Measurements from ENCODE around the gene LMX1A. TPM values are rescaled to one million over a fixed set of nuclear protein-coding genes. Genes with fewer than 3 reads are reported as not detected.
A peak's percentile ranks its signal among the peaks of the same experiment; 100 is the strongest.

Gene LMX1A
- total and polyA plus RNA-seq, 2 of the 13 experiments (the other 11 are each of a cell fraction or from before 2014, with no cell fraction given), result 0.07 TPM; not detected in 1

DNA sequence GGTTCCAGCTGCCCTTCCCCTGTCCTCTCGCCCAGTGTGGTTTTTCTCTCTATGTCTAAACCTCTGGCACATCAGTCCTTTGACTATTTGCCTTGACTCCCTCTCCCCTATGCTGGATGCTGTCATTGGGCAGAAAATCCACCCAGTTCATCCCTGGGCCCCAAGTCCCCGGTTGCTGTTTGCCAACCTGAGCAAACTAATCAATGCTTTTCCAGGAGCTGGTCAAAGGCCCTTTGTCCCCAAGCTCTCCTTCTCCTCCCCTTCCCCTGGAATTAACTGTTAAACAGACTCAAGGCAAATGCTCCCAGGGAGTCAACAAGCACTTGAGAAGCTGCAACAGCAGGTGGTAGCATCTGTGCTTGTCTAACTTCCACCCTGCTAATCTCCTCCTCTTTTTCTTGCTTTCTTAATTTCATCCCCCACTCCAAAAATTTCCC, 102.7 kb downstream of the LMX1A start (continued):
- TF ChIP-seq ARNTL (CRISPR knock-in tag; IDR thresholded peaks at IDR 0.05) (peak; percentile 64; the same call in 1 of the 2 replicates), SOX13 (IDR thresholded peaks at IDR 0.05) (no peak), SOX13 (CRISPR knock-in tag; conservative IDR thresholded peaks at IDR 0.05 in 1 of 2, IDR thresholded peaks at IDR 0.05 in 1 of 2) (peak in 1 of 2 experiments; percentile 70; a peak in 2 of 4 replicates), ZNF496 (CRISPR knock-in tag; IDR thresholded peaks at IDR 0.05; ENCODE audit: insufficient replicate concordance) (no peak), RFXANK (CRISPR knock-in tag; IDR thresholded peaks at IDR 0.05) (no peak), ZFP36 (IDR thresholded peaks at IDR 0.05; ENCODE audit: borderline replicate concordance, low read depth, low read length, partially characterized antibody) (no peak), FOXA1 (IDR thresholded peaks at IDR 0.05) (no peak), FOXA1 (CRISPR knock-in tag; IDR thresholded peaks at IDR 0.05) (peak; percentile 29; the same call in 1 of the 2 replicates), SYNCRIP (IDR thresholded peaks at IDR 0.05; ENCODE audit: insufficient read depth, low read depth, low read length) (no peak), MIER2 (CRISPR knock-in tag; IDR thresholded peaks at IDR 0.05) (no peak; the same call in 1 of the 2 replicates), ZNF660 (CRISPR knock-in tag; IDR thresholded peaks at IDR 0.05; ENCODE audit: borderline replicate concordance, low read depth) (no peak), ERF (CRISPR knock-in tag; IDR thresholded peaks at IDR 0.05) (no peak), ZNF296 (CRISPR knock-in tag; conservative IDR thresholded peaks at IDR 0.05) (no peak), HMGA1 (CRISPR knock-in tag; conservative IDR thresholded peaks at IDR 0.05) (no peak), TFE3 (CRISPR knock-in tag; IDR thresholded peaks at IDR 0.05) (no peak), SALL1 (CRISPR knock-in tag; IDR thresholded peaks at IDR 0.05) (peak; percentile 80), HDAC1 (CRISPR knock-in tag; IDR thresholded peaks at IDR 0.05) (peak; percentile 79), ZNF563 (CRISPR knock-in tag; IDR thresholded peaks at IDR 0.05) (no peak), JARID2 (CRISPR knock-in tag; IDR thresholded peaks at IDR 0.05; ENCODE audit: insufficient replicate concordance) (no peak), HHEX (CRISPR knock-in tag; IDR thresholded peaks at IDR 0.05) (0 out of 2 replicates have a peak, but pooled peaks have one; percentile 51), ZNF7 (CRISPR knock-in tag; IDR thresholded peaks at IDR 0.05) (no peak), ZFYVE20 (CRISPR knock-in tag; IDR thresholded peaks at IDR 0.05; ENCODE audit: borderline replicate concordance, low read depth) (no peak), FOXP1 (IDR thresholded peaks at IDR 0.05) (no peak), FOXP1 (CRISPR knock-in tag; IDR thresholded peaks at IDR 0.05) (peak; percentile 42; the same call in 1 of the 2 replicates), ZNF30 (CRISPR knock-in tag; IDR thresholded peaks at IDR 0.05) (no peak), HOXA9 (CRISPR knock-in tag; IDR thresholded peaks at IDR 0.05; ENCODE audit: borderline replicate concordance) (no peak), DPF2 (CRISPR knock-in tag; IDR thresholded peaks at IDR 0.05; ENCODE audit: borderline replicate concordance, low read depth) (peak; percentile 84)
- TF ChIP-seq, protein P1, sequence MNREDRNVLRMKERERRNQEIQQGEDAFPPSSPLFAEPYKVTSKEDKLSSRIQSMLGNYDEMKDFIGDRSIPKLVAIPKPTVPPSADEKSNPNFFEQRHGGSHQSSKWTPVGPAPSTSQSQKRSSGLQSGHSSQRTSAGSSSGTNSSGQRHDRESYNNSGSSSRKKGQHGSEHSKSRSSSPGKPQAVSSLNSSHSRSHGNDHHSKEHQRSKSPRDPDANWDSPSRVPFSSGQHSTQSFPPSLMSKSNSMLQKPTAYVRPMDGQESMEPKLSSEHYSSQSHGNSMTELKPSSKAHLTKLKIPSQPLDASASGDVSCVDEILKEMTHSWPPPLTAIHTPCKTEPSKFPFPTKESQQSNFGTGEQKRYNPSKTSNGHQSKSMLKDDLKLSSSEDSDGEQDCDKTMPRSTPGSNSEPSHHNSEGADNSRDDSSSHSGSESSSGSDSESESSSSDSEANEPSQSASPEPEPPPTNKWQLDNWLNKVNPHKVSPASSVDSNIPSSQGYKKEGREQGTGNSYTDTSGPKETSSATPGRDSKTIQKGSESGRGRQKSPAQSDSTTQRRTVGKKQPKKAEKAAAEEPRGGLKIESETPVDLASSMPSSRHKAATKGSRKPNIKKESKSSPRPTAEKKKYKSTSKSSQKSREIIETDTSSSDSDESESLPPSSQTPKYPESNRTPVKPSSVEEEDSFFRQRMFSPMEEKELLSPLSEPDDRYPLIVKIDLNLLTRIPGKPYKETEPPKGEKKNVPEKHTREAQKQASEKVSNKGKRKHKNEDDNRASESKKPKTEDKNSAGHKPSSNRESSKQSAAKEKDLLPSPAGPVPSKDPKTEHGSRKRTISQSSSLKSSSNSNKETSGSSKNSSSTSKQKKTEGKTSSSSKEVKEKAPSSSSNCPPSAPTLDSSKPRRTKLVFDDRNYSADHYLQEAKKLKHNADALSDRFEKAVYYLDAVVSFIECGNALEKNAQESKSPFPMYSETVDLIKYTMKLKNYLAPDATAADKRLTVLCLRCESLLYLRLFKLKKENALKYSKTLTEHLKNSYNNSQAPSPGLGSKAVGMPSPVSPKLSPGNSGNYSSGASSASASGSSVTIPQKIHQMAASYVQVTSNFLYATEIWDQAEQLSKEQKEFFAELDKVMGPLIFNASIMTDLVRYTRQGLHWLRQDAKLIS (CRISPR knock-in tag; IDR thresholded peaks at IDR 0.05), result no peak
